Calu3 (cell line): ENCODE measurements around the gene SF1. TPM values are rescaled to one million over a fixed set of nuclear protein-coding genes. Genes with fewer than 3 reads are reported as not detected.

Source experiments
- BruUV-seq: library from RNA; stranded (reverse); fragments of 400-500 nt; replicated peaks from 2 replicates; lab custom pipeline; 2021; lab: Mats Ljungman, UMichigan
- CTCF ChIA-PET: fragments of 300-600 bp; sonication (Branson Sonifier 250); formaldehyde crosslinking; loops from one replicate; lab custom pipeline; 2022; ENCODE audit warnings: antibody characterized with exemption; lab: Charles Lee
- DNase-seq: peaks from one replicate; pipeline ENCODE4 v3.0.0; 2022
- H3K27ac Mint-ChIP-seq: one replicate; pipeline ENCODE4 v1.8.0; 2022; ENCODE audit warnings: mixed read lengths; ENCODE audit not compliant: unreplicated experiment
- H3K27me3 Mint-ChIP-seq: one replicate; pipeline ENCODE4 v1.8.0; 2022; ENCODE audit warnings: mixed read lengths; ENCODE audit not compliant: unreplicated experiment
- H3K36me3 Mint-ChIP-seq: one replicate; pipeline ENCODE4 v1.8.0; 2022; ENCODE audit warnings: mild to moderate bottlenecking, moderate library complexity, mixed read lengths; ENCODE audit not compliant: insufficient read depth, unreplicated experiment
- H3K4me1 Mint-ChIP-seq: one replicate; pipeline ENCODE4 v1.8.0; 2022; ENCODE audit warnings: mild to moderate bottlenecking, low read depth, mixed read lengths; ENCODE audit not compliant: unreplicated experiment
- H3K4me3 Mint-ChIP-seq: one replicate; pipeline ENCODE4 v1.8.0; 2022; ENCODE audit warnings: mild to moderate bottlenecking, low read depth, moderate library complexity, mixed read lengths; ENCODE audit not compliant: unreplicated experiment
- H3K9me3 Mint-ChIP-seq: one replicate; pipeline ENCODE4 v1.8.0; 2022; ENCODE audit warnings: low read depth, mixed read lengths; ENCODE audit not compliant: unreplicated experiment
- CTCF ChIP-seq: fragments of 200-600 bp; IDR thresholded peaks from one replicate; pipeline ENCODE4 v1.8.0; 2022; ENCODE audit warnings: antibody characterized with exemption; ENCODE audit not compliant: unreplicated experiment
- intact Hi-C: fragments of 100-400 bp; cut with micrococcal nuclease; formaldehyde crosslinking; loops from one replicate; pipeline ENCODE4 v1.10.0; 2022; ENCODE audit not compliant: unreplicated experiment
- total RNA-seq: library from RNA; stranded (reverse); gene quantifications from 2 replicates; pipeline ENCODE4 v1.2.3, GENCODE V29; 2022

SF1 gene
- total RNA-seq, 1 experiment from 2014 or later: 312 TPM

DNA sequence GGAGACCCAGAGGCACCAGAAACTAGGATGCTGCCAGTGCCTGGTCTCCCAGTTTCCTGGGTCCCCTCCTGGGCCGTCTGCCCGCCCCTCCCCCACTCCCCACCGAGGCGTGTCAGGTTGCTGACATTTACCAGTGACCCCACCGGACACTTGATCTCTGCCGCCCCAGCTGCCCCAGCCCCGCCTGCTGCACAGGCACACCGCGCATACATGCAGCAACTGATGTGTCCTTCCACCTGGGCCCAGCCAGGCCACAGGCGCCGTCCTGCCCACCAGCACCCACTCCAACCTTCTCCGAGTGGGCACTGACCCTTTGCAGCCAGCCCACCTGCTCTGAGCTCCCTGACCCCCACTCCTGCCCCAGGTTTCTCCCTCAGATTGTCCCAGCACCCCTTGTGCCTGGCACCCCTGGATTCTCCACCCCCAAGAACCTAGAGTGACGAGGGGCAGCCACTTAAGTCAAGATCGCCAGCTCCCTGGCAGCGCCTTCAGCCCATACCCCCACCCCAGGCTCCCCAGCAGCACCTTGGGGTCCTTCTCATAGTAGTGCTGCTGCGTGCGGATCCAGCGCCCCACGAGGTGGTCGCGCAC is 19.1 kb downstream of the SF1 start:
- CTCF ChIA-PET: interaction anchor here (0.6 kb wide), 1 partner anchor 45 kb away, joined by 3 read pairs; no protein-coding TSS in a partner anchor
- no peak for TF ChIP-seq CTCF
- intact Hi-C loops: no loop called here
- no peak overlapping the region for H3K4me3 Mint-ChIP-seq
- H3K27ac Mint-ChIP-seq: no peak overlapping the region
- H3K36me3 Mint-ChIP-seq: peaks cover 39% of the 10 kb centered on the region
- no TSS peak for BruUV-seq
- H3K9me3 Mint-ChIP-seq: no peaks in the 10 kb centered on the region
- no peak for DNase-seq
- H3K4me1 Mint-ChIP-seq: peaks cover 10% of the 10 kb centered on the region
- H3K27me3 Mint-ChIP-seq: no peaks in the 10 kb centered on the region

- Mint-ChIP-seq H3K4me3 (no peak overlapping the region), H3K27me3 (no peaks in the 10 kb centered on the region), H3K27ac (no peak overlapping the region), H3K9me3 (no peaks in the 10 kb centered on the region), H3K36me3 (peaks cover 33% of the 10 kb centered on the region), H3K4me1 (peaks cover 8% of the 10 kb centered on the region)
- BruUV-seq: no TSS peak
- DNase-seq: no peak
- intact Hi-C loops: no loop called here
- TF ChIP-seq CTCF: no peak
- CTCF ChIA-PET: no interaction called here
Measured at GRCh38 chr11:64758330-64759079, 19.8 kb downstream of the SF1 start.

DNA sequence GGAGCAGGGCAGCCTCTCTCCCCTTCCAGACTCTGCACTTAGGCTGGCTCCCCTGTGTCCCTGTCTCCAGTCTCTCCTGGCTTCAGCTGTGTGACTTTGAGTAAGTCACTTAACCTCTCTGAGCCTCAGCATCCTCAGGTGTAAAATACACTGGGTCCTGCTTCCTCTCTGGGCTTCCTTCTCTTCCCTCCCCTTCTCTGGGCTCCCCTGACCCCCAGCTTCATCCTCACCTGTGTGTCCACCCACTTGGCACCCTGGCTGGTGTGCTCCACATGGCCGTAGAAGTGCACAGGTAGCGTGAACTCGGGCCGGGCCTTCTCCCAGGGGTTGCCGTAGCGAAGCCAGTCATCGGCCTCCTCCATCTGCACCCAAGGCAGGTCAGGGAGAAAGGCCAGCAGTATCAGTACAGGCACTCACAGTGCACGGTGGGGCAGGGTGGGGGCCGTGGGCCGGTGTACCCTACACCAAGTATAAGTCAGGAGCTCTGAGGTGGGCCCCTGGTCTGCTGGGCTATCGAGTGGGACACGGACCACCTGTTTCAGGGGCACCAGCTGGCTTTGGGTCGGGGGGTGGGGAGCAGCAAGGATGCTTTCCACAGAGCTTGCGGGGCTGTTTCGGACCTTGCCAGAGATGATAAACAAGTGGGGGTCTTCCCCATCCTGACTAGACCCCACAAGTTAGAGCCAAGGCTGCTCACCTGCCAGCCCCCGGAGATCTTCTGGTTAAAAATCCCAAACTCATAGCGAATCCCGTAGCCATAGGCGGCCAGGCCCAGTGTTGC is 20.6 kb downstream of the SF1 start:
- no peaks in the 10 kb centered on the region for H3K9me3 Mint-ChIP-seq
- BruUV-seq: no TSS peak
- peaks cover 5% of the 10 kb centered on the region for H3K4me1 Mint-ChIP-seq
- intact Hi-C loops: no loop called here
- no peak overlapping the region for H3K27ac Mint-ChIP-seq
- TF ChIP-seq CTCF: no peak
- CTCF ChIA-PET: no interaction called here
- DNase-seq: no peak
- H3K36me3 Mint-ChIP-seq: peaks cover 27% of the 10 kb centered on the region
- H3K27me3 Mint-ChIP-seq: no peaks in the 10 kb centered on the region
- H3K4me3 Mint-ChIP-seq: no peak overlapping the region

- no peaks in the 10 kb centered on the region for H3K27me3 Mint-ChIP-seq
- DNase-seq: no peak
- peaks cover 15% of the 10 kb centered on the region for H3K36me3 Mint-ChIP-seq
- TF ChIP-seq CTCF: no peak
- H3K4me3 Mint-ChIP-seq: no peak overlapping the region
- BruUV-seq: no TSS peak
- H3K4me1 Mint-ChIP-seq: no peaks in the 10 kb centered on the region
- no peaks in the 10 kb centered on the region for H3K9me3 Mint-ChIP-seq
- CTCF ChIA-PET: no interaction called here
- no peak overlapping the region for H3K27ac Mint-ChIP-seq
- intact Hi-C loops: no loop called here
Measured at GRCh38 chr11:64755681-64756361, 22.5 kb downstream of the SF1 start.
